Measurements from ENCODE around the gene NAA38.
"Not testable (repeated sequence)": the region's sequence is repeated elsewhere in the genome, so short reads cannot be mapped to it uniquely, and the experiment has no call there.

The NAA38 gene

GRCh38 chr17:7881276-7882054 is 24.1 kb upstream of the NAA38 start:
- peak; percentile 81 for DNase-seq

- no peak for DNase-seq
These were observed 22.9 kb upstream of the NAA38 start for GRCh38 chr17:7880076-7880868.

- no peak for DNase-seq
These were observed 20.9 kb upstream of the NAA38 start for GRCh38 chr17:7878234-7878633.

GRCh38 chr17:7875804-7876370 is 18.5 kb upstream of the NAA38 start:
- no peak for DNase-seq

GRCh38 chr17:7873051-7873450 is 15.7 kb upstream of the NAA38 start:
- DNase-seq, result no peak

GRCh38 chr17:7867881-7868329 is 10.5 kb upstream of the NAA38 start:
- DNase-seq, result no peak

- DNase-seq, result no peak
These were observed 7.8 kb upstream of the NAA38 start for GRCh38 chr17:7864995-7865650.

GRCh38 chr17:7864384-7864783 is 7.0 kb upstream of the NAA38 start:
- not testable (repeated sequence) for DNase-seq

GRCh38 chr17:7862692-7863437 is 5.5 kb upstream of the NAA38 start:
- DNase-seq, result peak; percentile 74

GRCh38 chr17:7859028-7859427 is 1.7 kb upstream of the NAA38 start:
- no peak for DNase-seq

- DNase-seq, result peak; percentile 51
These were observed 1.1 kb upstream of the NAA38 start for GRCh38 chr17:7858522-7858810.

- DNase-seq, result peak; percentile 93
These were observed 558 bp upstream of the NAA38 start, which contains the start of gene CYB5D1 for GRCh38 chr17:7857713-7858521. CYB5D1 (plus strand) TSS chr17:7858003; CDS start chr17:7858135, 132 bp downstream.

GRCh38 chr17:7856011-7856810 is 1.1 kb downstream of the NAA38 start:
- peak; percentile 27 for DNase-seq

- DNase-seq, result no peak
These were observed 1.7 kb downstream of the NAA38 start for GRCh38 chr17:7855660-7856010.

- DNase-seq, result no peak
These were observed 2.3 kb downstream of the NAA38 start, which contains the start of gene TMEM88 for GRCh38 chr17:7854851-7855659. TMEM88 (plus strand) TSS chr17:7855066; CDS start chr17:7855075, 9 bp downstream.

GRCh38 chr17:7854078-7854777 is 3.1 kb downstream of the NAA38 start:
- no peak for DNase-seq

GRCh38 chr17:7853691-7854038 is 3.7 kb downstream of the NAA38 start:
- DNase-seq, result no peak

GRCh38 chr17:7852919-7853690 is 4.3 kb downstream of the NAA38 start:
- DNase-seq, result no peak

GRCh38 chr17:7852262-7852670 is 5.1 kb downstream of the NAA38 start:
- no peak for DNase-seq
